Measurements from ENCODE around the gene CADM3. TPM values are rescaled to one million over a fixed set of nuclear protein-coding genes. Genes with fewer than 3 reads are reported as not detected.

The CADM3 gene
- total and polyA plus RNA-seq, 2 of the 8 experiments (the other 6 are each of a cell fraction or from before 2014, with no cell fraction given), result 8.3 to 8.5 TPM

DNA sequence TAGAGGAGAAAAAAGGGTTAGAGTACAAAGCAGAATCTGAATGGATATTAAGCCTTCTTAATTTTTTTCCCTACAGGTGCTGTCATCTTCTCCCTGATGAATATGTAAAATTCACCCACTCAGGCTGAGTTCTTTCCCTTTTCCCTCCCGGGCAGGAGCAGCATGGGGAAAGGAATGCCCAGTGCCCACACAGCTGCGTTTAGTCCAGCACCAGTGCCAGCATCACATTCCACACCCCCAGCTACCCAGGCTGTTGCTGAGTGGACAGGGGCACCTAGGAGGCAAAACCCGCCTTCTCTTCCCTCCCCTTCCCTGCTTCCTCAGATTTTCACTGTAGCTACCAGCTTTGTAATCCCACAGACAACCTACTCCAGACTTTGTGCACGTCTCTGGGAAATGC, 3.4 kb upstream of the CADM3 start (continued):
- TF ChIP-seq, protein P1, sequence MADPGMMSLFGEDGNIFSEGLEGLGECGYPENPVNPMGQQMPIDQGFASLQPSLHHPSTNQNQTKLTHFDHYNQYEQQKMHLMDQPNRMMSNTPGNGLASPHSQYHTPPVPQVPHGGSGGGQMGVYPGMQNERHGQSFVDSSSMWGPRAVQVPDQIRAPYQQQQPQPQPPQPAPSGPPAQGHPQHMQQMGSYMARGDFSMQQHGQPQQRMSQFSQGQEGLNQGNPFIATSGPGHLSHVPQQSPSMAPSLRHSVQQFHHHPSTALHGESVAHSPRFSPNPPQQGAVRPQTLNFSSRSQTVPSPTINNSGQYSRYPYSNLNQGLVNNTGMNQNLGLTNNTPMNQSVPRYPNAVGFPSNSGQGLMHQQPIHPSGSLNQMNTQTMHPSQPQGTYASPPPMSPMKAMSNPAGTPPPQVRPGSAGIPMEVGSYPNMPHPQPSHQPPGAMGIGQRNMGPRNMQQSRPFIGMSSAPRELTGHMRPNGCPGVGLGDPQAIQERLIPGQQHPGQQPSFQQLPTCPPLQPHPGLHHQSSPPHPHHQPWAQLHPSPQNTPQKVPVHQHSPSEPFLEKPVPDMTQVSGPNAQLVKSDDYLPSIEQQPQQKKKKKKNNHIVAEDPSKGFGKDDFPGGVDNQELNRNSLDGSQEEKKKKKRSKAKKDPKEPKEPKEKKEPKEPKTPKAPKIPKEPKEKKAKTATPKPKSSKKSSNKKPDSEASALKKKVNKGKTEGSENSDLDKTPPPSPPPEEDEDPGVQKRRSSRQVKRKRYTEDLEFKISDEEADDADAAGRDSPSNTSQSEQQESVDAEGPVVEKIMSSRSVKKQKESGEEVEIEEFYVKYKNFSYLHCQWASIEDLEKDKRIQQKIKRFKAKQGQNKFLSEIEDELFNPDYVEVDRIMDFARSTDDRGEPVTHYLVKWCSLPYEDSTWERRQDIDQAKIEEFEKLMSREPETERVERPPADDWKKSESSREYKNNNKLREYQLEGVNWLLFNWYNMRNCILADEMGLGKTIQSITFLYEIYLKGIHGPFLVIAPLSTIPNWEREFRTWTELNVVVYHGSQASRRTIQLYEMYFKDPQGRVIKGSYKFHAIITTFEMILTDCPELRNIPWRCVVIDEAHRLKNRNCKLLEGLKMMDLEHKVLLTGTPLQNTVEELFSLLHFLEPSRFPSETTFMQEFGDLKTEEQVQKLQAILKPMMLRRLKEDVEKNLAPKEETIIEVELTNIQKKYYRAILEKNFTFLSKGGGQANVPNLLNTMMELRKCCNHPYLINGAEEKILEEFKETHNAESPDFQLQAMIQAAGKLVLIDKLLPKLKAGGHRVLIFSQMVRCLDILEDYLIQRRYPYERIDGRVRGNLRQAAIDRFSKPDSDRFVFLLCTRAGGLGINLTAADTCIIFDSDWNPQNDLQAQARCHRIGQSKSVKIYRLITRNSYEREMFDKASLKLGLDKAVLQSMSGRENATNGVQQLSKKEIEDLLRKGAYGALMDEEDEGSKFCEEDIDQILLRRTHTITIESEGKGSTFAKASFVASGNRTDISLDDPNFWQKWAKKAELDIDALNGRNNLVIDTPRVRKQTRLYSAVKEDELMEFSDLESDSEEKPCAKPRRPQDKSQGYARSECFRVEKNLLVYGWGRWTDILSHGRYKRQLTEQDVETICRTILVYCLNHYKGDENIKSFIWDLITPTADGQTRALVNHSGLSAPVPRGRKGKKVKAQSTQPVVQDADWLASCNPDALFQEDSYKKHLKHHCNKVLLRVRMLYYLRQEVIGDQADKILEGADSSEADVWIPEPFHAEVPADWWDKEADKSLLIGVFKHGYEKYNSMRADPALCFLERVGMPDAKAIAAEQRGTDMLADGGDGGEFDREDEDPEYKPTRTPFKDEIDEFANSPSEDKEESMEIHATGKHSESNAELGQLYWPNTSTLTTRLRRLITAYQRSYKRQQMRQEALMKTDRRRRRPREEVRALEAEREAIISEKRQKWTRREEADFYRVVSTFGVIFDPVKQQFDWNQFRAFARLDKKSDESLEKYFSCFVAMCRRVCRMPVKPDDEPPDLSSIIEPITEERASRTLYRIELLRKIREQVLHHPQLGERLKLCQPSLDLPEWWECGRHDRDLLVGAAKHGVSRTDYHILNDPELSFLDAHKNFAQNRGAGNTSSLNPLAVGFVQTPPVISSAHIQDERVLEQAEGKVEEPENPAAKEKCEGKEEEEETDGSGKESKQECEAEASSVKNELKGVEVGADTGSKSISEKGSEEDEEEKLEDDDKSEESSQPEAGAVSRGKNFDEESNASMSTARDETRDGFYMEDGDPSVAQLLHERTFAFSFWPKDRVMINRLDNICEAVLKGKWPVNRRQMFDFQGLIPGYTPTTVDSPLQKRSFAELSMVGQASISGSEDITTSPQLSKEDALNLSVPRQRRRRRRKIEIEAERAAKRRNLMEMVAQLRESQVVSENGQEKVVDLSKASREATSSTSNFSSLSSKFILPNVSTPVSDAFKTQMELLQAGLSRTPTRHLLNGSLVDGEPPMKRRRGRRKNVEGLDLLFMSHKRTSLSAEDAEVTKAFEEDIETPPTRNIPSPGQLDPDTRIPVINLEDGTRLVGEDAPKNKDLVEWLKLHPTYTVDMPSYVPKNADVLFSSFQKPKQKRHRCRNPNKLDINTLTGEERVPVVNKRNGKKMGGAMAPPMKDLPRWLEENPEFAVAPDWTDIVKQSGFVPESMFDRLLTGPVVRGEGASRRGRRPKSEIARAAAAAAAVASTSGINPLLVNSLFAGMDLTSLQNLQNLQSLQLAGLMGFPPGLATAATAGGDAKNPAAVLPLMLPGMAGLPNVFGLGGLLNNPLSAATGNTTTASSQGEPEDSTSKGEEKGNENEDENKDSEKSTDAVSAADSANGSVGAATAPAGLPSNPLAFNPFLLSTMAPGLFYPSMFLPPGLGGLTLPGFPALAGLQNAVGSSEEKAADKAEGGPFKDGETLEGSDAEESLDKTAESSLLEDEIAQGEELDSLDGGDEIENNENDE (IDR thresholded peaks at IDR 0.05; ENCODE audit: insufficient replicate concordance, low read length), result no peak
- TF ChIP-seq HDAC6 (IDR thresholded peaks at IDR 0.05; ENCODE audit: low read depth, low read length) (no peak), SP4 (IDR thresholded peaks at IDR 0.05; ENCODE audit: low read length) (no peak), SIRT6 (IDR thresholded peaks at IDR 0.05; ENCODE audit: low read length) (no peak), CBX8 (IDR thresholded peaks at IDR 0.05; ENCODE audit: borderline replicate concordance, low read depth, low read length) (no peak), CHD2 (IDR thresholded peaks at IDR 0.05; ENCODE audit: low read length) (no peak), POLR2AphosphoS5 (IDR thresholded peaks at IDR 0.05; ENCODE audit: low read depth, low read length) (no peak), CEBPB (IDR thresholded peaks at IDR 0.05; ENCODE audit: low read depth, low read length) (no peak), FOSL1 (IDR thresholded peaks at IDR 0.05; ENCODE audit: insufficient read depth, low read depth, low read length) (no peak), TBP (IDR thresholded peaks at IDR 0.05; ENCODE audit: low read depth, low read length) (no peak), NANOG (IDR thresholded peaks at IDR 0.05; ENCODE audit: insufficient read depth, low read depth, low read length, poor library complexity, severe bottlenecking) (no peak), GTF2F1 (IDR thresholded peaks at IDR 0.05; ENCODE audit: borderline replicate concordance, low read depth, low read length) (no peak)
- TF ChIP-seq, protein P2, sequence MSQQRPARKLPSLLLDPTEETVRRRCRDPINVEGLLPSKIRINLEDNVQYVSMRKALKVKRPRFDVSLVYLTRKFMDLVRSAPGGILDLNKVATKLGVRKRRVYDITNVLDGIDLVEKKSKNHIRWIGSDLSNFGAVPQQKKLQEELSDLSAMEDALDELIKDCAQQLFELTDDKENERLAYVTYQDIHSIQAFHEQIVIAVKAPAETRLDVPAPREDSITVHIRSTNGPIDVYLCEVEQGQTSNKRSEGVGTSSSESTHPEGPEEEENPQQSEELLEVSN (IDR thresholded peaks at IDR 0.05), result no peak

Measured in H1 (cell line).